HepG2 (cell line): ENCODE results near the gene EPB41. TPM values are rescaled to one million over a fixed set of nuclear protein-coding genes. Genes with fewer than 3 reads are reported as not detected.

Source experiments
- BCL3 ChIP-seq: sonication (generic); formaldehyde crosslinking; IDR thresholded peaks from 2 replicates; pipeline ENCODE4 v1.5.1; 2020; ENCODE audit warnings: mild to moderate bottlenecking, missing genetic modification reagents, moderate library complexity
- CC2D1A ChIP-seq: sonication (generic); formaldehyde crosslinking; IDR thresholded peaks from 2 replicates; pipeline ENCODE4 v1.8.1; 2023; ENCODE audit warnings: mild to moderate bottlenecking, missing genetic modification reagents
- FOSL1 ChIP-seq: sonication (generic); formaldehyde crosslinking; IDR thresholded peaks from 2 replicates; pipeline ENCODE4 v1.9.0; 2021; ENCODE audit warnings: missing genetic modification reagents, borderline replicate concordance
- FOXJ3 ChIP-seq: sonication (generic); formaldehyde crosslinking; IDR thresholded peaks from 2 replicates; pipeline ENCODE4 v1.4.0; 2020; ENCODE audit warnings: missing genetic modification reagents, mild to moderate bottlenecking, borderline replicate concordance
- JDP2 ChIP-seq: sonication (generic); formaldehyde crosslinking; IDR thresholded peaks from 2 replicates; pipeline ENCODE4 v1.8.1; 2022; ENCODE audit warnings: missing genetic modification reagents, borderline replicate concordance
- KDM2A ChIP-seq: sonication (generic); formaldehyde crosslinking; IDR thresholded peaks from 2 replicates; pipeline ENCODE4 v1.4.0; 2020; ENCODE audit warnings: low read depth, missing genetic modification reagents, borderline replicate concordance
- MLLT10 ChIP-seq: sonication (generic); formaldehyde crosslinking; IDR thresholded peaks from 2 replicates; pipeline ENCODE4 v1.4.0; 2020; ENCODE audit warnings: missing genetic modification reagents
- MTF1 ChIP-seq: sonication (generic); formaldehyde crosslinking; IDR thresholded peaks from 2 replicates; pipeline ENCODE4 v1.5.0; 2020; ENCODE audit warnings: missing genetic modification reagents
- NFATC3 ChIP-seq: sonication (generic); formaldehyde crosslinking; IDR thresholded peaks from 2 replicates; pipeline ENCODE4 v1.5.1; 2020; ENCODE audit warnings: mild to moderate bottlenecking, missing genetic modification reagents
- PATZ1 ChIP-seq: sonication (generic); formaldehyde crosslinking; IDR thresholded peaks from 2 replicates; pipeline ENCODE4 v1.4.0; 2020; ENCODE audit warnings: missing genetic modification reagents
- PAXIP1 ChIP-seq: sonication (generic); formaldehyde crosslinking; conservative IDR thresholded peaks from 2 replicates; pipeline ENCODE4 v1.4.0; 2020; ENCODE audit warnings: mild to moderate bottlenecking, missing genetic modification reagents, moderate library complexity
- RERE ChIP-seq: IDR thresholded peaks from 2 replicates; pipeline ENCODE4 v1.6.1; 2016; ENCODE audit warnings: low read depth, missing genetic modification reagents, missing compliant biosample characterization
- SAFB2 ChIP-seq: sonication (generic); formaldehyde crosslinking; IDR thresholded peaks from 2 replicates; pipeline ENCODE4 v1.5.1; 2020; ENCODE audit warnings: missing genetic modification reagents, low read depth, mild to moderate bottlenecking, borderline replicate concordance
- YEATS2 ChIP-seq: sonication (generic); formaldehyde crosslinking; IDR thresholded peaks from 2 replicates; pipeline ENCODE4 v1.4.0; 2020; ENCODE audit warnings: missing genetic modification reagents, borderline replicate concordance
- ZNF263 ChIP-seq: sonication (generic); formaldehyde crosslinking; IDR thresholded peaks from 2 replicates; pipeline ENCODE4 v1.4.0; 2020; ENCODE audit warnings: missing genetic modification reagents
- ZNF460 ChIP-seq: sonication (generic); formaldehyde crosslinking; IDR thresholded peaks from 2 replicates; pipeline ENCODE4 v1.5.1; 2020; ENCODE audit warnings: missing genetic modification reagents, mild to moderate bottlenecking, borderline replicate concordance
- polyA plus RNA-seq, 8 experiments: library from polyadenylated mRNA; depleted of rRNA in 3 of 8; stranded (reverse) in 7 of 8; unstranded in 1 of 8; fragments of >200 nt; fragmentation: Illumina TruSeq in 4 of 8; extraction: Trizol in 4 of 8; gene quantifications; 2 replicates each; pipeline versions ENCODE4 v1.2.1 to v1.2.3, GENCODE V29; 2011 to 2016; ENCODE audit warnings: low read depth in 4 of 8, missing spikeins in 1 of 8, mixed read lengths in 1 of 8; ENCODE audit not compliant: insufficient read depth in 1 of 8
- total RNA-seq, 5 experiments: library from RNA; depleted of rRNA; stranded (reverse); fragments of >200 nt; fragmentation: Illumina TruSeq; extraction: Trizol; gene quantifications; 2 replicates each; pipeline ENCODE4 v1.2.3, GENCODE V29; 2016; ENCODE audit warnings: low read depth in 1 of 5

The EPB41 gene
- total and polyA plus RNA-seq, 2 of the 13 experiments (the other 11 are each of a cell fraction or from before 2014, with no cell fraction given): 34.5 to 46.7 TPM

GRCh38 chr1:28887835-28888682, 26.3 kb upstream of the EPB41 start (continued):
- TF ChIP-seq ZNF263 (CRISPR knock-in tag) (peak; percentile 92), FOSL1 (no peak), CC2D1A (no peak), FOXJ3 (CRISPR knock-in tag) (no peak), NFATC3 (CRISPR knock-in tag) (no peak), SAFB2 (CRISPR knock-in tag) (no peak), MTF1 (CRISPR knock-in tag) (no peak), RERE (CRISPR knock-in tag) (no peak), YEATS2 (CRISPR knock-in tag) (no peak), MLLT10 (CRISPR knock-in tag) (no peak), KDM2A (CRISPR knock-in tag) (no peak), ZNF460 (CRISPR knock-in tag) (0 out of 2 replicates have a peak, but pooled peaks have one; percentile 16), JDP2 (CRISPR knock-in tag) (no peak), PATZ1 (CRISPR knock-in tag) (peak; percentile 55; the same call in 1 of the 2 replicates), BCL3 (CRISPR knock-in tag) (0 out of 2 replicates have a peak, but pooled peaks have one; percentile 14), PAXIP1 (CRISPR knock-in tag) (0 out of 2 replicates have a peak, but pooled peaks have one; percentile 23)
